GM23248 (cell line): ENCODE data around the gene NFIA.

Experiments
- EZH2 ChIP-seq: fragments of 200-600 bp; sonication (generic); IDR thresholded peaks from 2 replicates; pipeline ENCODE4 v1.6.1; 2018; ENCODE audit warnings: antibody characterized with exemption, mild to moderate bottlenecking; ENCODE audit not compliant: insufficient read depth, poor library complexity, severe bottlenecking
- EZH2phosphoT487 ChIP-seq: fragments of 200-600 bp; sonication (generic); IDR thresholded peaks from 2 replicates; pipeline ENCODE4 v1.6.1; 2018; ENCODE audit warnings: antibody characterized with exemption, moderate library complexity, mild to moderate bottlenecking, low read depth; ENCODE audit not compliant: insufficient read depth

DNA sequence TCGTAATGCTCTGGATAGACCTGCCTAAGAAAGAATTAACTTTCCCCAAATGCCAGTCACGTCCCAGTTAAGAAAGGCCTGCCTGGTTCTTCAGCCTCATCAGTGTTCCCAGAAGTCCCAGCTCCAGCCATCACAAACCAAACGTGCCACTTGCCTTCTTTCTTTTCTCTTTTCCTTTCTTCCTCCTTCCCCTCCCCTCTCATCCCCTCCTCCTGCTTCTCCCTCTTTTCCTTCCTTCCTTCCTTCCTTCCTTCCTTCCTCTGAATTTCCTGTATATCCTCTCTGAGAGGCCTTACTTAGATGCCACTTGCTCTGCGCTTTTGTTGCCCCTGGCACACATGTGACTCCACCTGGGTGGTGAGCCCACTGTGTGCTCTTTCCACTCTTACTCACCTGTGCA, 228.2 kb downstream of the NFIA start:
- TF ChIP-seq EZH2 (no peak), EZH2phosphoT487 (no peak)
